C4-2B (cell line): Measurements from ENCODE around the gene CTNNA2.

Experiments used
- CTCF ChIP-seq: fragments of 450-650 bp; conservative IDR thresholded peaks from 2 replicates; pipeline ENCODE4 v1.5.1; 2017; ENCODE audit warnings: mild to moderate bottlenecking
- ZFX ChIP-seq: fragments of 450-650 bp; IDR thresholded peaks from 2 replicates; pipeline ENCODE4 v1.6.1; 2017

GRCh38 chr2:79638410-79638809 lies 125.6 kb downstream of the CTNNA2 start:
- TF ChIP-seq CTCF (no peak), ZFX (no peak)
